WTC11 (cell line): Measurements from ENCODE around the gene CREM. TPM values are rescaled to one million over a fixed set of nuclear protein-coding genes. Genes with fewer than 3 reads are reported as not detected.

ENCODE experiments used
- ATAC-seq: fragments of 200-7000 bp; cut with Tn5 transposase; 2 replicates; pipeline ENCODE4 v1.10.0; 2021; ENCODE audit warnings: mild to moderate bottlenecking, moderate library complexity
- CTCF ChIA-PET: fragments of 300-600 bp; sonication (Branson Sonifier 250); formaldehyde crosslinking; loops from one replicate; lab custom pipeline; 2021; ENCODE audit warnings: antibody characterized with exemption; lab: Charles Lee
- POLR2A ChIA-PET: fragments of 350-600 bp; sonication (Branson Sonifier 250); formaldehyde crosslinking; loops from one replicate; lab custom pipeline; 2021; ENCODE audit warnings: antibody characterized with exemption; lab: Charles Lee
- DNase-seq: peaks from one replicate; pipeline ENCODE4 v3.0.0; 2021; ENCODE audit warnings: low spot score
- H3K27ac Mint-ChIP-seq: 2 replicates; pipeline ENCODE4 v1.8.0; 2021; ENCODE audit warnings: mixed read lengths
- H3K27me3 Mint-ChIP-seq: 2 replicates; pipeline ENCODE4 v1.8.0; 2021; ENCODE audit warnings: low read depth, mild to moderate bottlenecking, moderate library complexity, mixed read lengths
- H3K36me3 Mint-ChIP-seq: 2 replicates; pipeline ENCODE4 v1.8.0; 2021; ENCODE audit warnings: mixed read lengths
- H3K4me1 Mint-ChIP-seq: 2 replicates; pipeline ENCODE4 v1.8.0; 2022; ENCODE audit warnings: mixed read lengths
- H3K4me3 Mint-ChIP-seq: 2 replicates; pipeline ENCODE4 v1.8.0; 2021; ENCODE audit warnings: mild to moderate bottlenecking, moderate library complexity, mixed read lengths
- H3K9me3 Mint-ChIP-seq: 2 replicates; pipeline ENCODE4 v1.8.0; 2021; ENCODE audit warnings: mixed read lengths
- CDX4 ChIP-seq: fragments of 250-450 bp; sonication (Bioruptor Pico); IDR thresholded peaks from 2 replicates; pipeline ENCODE4 v1.9.0; 2021; ENCODE audit warnings: moderate library complexity, mild to moderate bottlenecking, inconsistent platforms, borderline replicate concordance
- E2F5 ChIP-seq: sonication (generic); formaldehyde crosslinking; IDR thresholded peaks from 2 replicates; pipeline ENCODE4 v1.8.1; 2022; ENCODE audit warnings: mild to moderate bottlenecking, moderate library complexity, missing genetic modification reagents
- ETV6 ChIP-seq: sonication (generic); formaldehyde crosslinking; IDR thresholded peaks from 2 replicates; pipeline ENCODE4 v1.8.1; 2022; ENCODE audit warnings: mild to moderate bottlenecking, missing genetic modification reagents
- GRHL2 ChIP-seq: fragments of 250-450 bp; sonication (Bioruptor Pico); IDR thresholded peaks from 2 replicates; pipeline ENCODE4 v1.8.0; 2022; ENCODE audit warnings: mild to moderate bottlenecking, moderate library complexity; ENCODE audit not compliant: insufficient replicate concordance, severe bottlenecking
- JUN ChIP-seq: sonication (generic); formaldehyde crosslinking; IDR thresholded peaks from 2 replicates; pipeline ENCODE4 v1.8.0; 2023; ENCODE audit warnings: mild to moderate bottlenecking, missing genetic modification reagents
- KAT7 ChIP-seq: sonication (generic); formaldehyde crosslinking; IDR thresholded peaks from 2 replicates; pipeline ENCODE4 v1.8.1; 2023; ENCODE audit warnings: missing genetic modification reagents, mild to moderate bottlenecking, borderline replicate concordance
- MAX ChIP-seq: sonication (generic); formaldehyde crosslinking; IDR thresholded peaks from 2 replicates; pipeline ENCODE4 v1.8.0; 2022; ENCODE audit warnings: mild to moderate bottlenecking, missing genetic modification reagents
- MYBL2 ChIP-seq: sonication (generic); formaldehyde crosslinking; IDR thresholded peaks from 2 replicates; pipeline ENCODE4 v1.8.1; 2023; ENCODE audit warnings: mild to moderate bottlenecking, moderate library complexity, missing genetic modification reagents
- NFE2L1 ChIP-seq: sonication (generic); formaldehyde crosslinking; IDR thresholded peaks from 2 replicates; pipeline ENCODE4 v1.8.1; 2023; ENCODE audit warnings: missing genetic modification reagents
- SMAD3 ChIP-seq: sonication (generic); formaldehyde crosslinking; IDR thresholded peaks from 2 replicates; pipeline ENCODE4 v1.8.0; 2022; ENCODE audit warnings: missing genetic modification reagents, mild to moderate bottlenecking, borderline replicate concordance
- SOX15 ChIP-seq: fragments of 250-450 bp; sonication (Bioruptor Pico); IDR thresholded peaks from 2 replicates; pipeline ENCODE4 v1.9.0; 2021; ENCODE audit warnings: mild to moderate bottlenecking
- SP1 ChIP-seq: sonication (generic); formaldehyde crosslinking; conservative IDR thresholded peaks from 2 replicates; pipeline ENCODE4 v1.8.1; 2022; ENCODE audit warnings: missing genetic modification reagents
- STAT6 ChIP-seq: sonication (generic); formaldehyde crosslinking; conservative IDR thresholded peaks from 2 replicates; pipeline ENCODE4 v1.8.1; 2023; ENCODE audit warnings: mild to moderate bottlenecking, low read depth, missing genetic modification reagents, moderate library complexity
- TEAD1 ChIP-seq: sonication (generic); formaldehyde crosslinking; IDR thresholded peaks from 2 replicates; pipeline ENCODE4 v1.8.0; 2022; ENCODE audit warnings: mild to moderate bottlenecking, missing genetic modification reagents
- ZNF263 ChIP-seq: sonication (generic); formaldehyde crosslinking; IDR thresholded peaks from 2 replicates; pipeline ENCODE4 v1.8.1; 2022; ENCODE audit warnings: low read depth, mild to moderate bottlenecking, moderate library complexity, missing genetic modification reagents
- ZNF317 ChIP-seq: sonication (generic); formaldehyde crosslinking; IDR thresholded peaks from 2 replicates; pipeline ENCODE4 v1.8.1; 2023; ENCODE audit warnings: low read depth, mild to moderate bottlenecking, moderate library complexity, missing genetic modification reagents, borderline replicate concordance
- ZNF423 ChIP-seq: fragments of 250-450 bp; sonication (Bioruptor Pico); IDR thresholded peaks from 2 replicates; pipeline ENCODE4 v2.1.2; 2022; ENCODE audit warnings: mild to moderate bottlenecking, moderate library complexity
- ZNF532 ChIP-seq: fragments of 250-450 bp; sonication (Bioruptor Pico); IDR thresholded peaks from 2 replicates; pipeline ENCODE4 v1.9.0; 2021; ENCODE audit warnings: mild to moderate bottlenecking, borderline replicate concordance
- ZNF671 ChIP-seq: fragments of 250-450 bp; sonication (Bioruptor Pico); IDR thresholded peaks from 2 replicates; pipeline ENCODE4 v1.8.0; 2021; ENCODE audit warnings: mild to moderate bottlenecking
- total RNA-seq: library from RNA; stranded (reverse); gene quantifications from 3 replicates; pipeline ENCODE4 v1.2.3, GENCODE V29; 2021
- TF ChIP-seq, protein P1 (sequence below): sonication (generic); formaldehyde crosslinking; IDR thresholded peaks from 2 replicates; pipeline ENCODE4 v1.8.1; 2022; ENCODE audit warnings: low read depth, missing genetic modification reagents, borderline replicate concordance
- TF ChIP-seq, protein P2 (sequence below): sonication (generic); formaldehyde crosslinking; IDR thresholded peaks from 2 replicates; pipeline ENCODE4 v1.8.0; 2023; ENCODE audit warnings: missing genetic modification reagents
- TF ChIP-seq, protein P3 (sequence below): sonication (generic); formaldehyde crosslinking; IDR thresholded peaks from 2 replicates; pipeline ENCODE4 v1.8.1; 2023; ENCODE audit warnings: mild to moderate bottlenecking, missing genetic modification reagents, borderline replicate concordance

CREM gene
- total RNA-seq, 1 experiment from 2014 or later: 23.6 TPM

DNA sequence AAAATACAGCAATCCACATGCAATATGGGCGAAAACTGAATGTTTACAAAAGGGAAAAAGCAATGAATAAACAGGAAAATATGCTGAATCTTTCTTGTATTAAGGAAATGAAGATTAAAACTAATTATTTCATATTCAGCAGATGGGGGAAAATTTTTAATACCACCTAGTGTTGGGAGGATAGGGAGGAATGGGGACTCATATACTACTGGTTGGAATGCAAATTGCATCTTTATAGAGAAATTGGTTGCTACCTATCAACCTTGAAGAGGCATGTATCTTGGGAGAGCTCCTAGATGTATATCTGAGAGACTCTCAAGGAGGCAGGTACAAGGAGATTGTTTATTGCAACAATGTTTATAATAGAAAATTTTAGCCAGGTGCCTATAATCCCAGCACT lies 101.4 kb downstream of the CREM start (continued):
- TF ChIP-seq SMAD3 (no peak), ZNF423 (CRISPR knock-in tag) (no peak)
- TF ChIP-seq, protein P1, sequence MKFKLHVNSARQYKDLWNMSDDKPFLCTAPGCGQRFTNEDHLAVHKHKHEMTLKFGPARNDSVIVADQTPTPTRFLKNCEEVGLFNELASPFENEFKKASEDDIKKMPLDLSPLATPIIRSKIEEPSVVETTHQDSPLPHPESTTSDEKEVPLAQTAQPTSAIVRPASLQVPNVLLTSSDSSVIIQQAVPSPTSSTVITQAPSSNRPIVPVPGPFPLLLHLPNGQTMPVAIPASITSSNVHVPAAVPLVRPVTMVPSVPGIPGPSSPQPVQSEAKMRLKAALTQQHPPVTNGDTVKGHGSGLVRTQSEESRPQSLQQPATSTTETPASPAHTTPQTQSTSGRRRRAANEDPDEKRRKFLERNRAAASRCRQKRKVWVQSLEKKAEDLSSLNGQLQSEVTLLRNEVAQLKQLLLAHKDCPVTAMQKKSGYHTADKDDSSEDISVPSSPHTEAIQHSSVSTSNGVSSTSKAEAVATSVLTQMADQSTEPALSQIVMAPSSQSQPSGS: no peak
- TF ChIP-seq, protein P2, sequence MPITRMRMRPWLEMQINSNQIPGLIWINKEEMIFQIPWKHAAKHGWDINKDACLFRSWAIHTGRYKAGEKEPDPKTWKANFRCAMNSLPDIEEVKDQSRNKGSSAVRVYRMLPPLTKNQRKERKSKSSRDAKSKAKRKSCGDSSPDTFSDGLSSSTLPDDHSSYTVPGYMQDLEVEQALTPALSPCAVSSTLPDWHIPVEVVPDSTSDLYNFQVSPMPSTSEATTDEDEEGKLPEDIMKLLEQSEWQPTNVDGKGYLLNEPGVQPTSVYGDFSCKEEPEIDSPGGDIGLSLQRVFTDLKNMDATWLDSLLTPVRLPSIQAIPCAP: no peak
- TF ChIP-seq, all 79 proteins: peak for 0

DNA sequence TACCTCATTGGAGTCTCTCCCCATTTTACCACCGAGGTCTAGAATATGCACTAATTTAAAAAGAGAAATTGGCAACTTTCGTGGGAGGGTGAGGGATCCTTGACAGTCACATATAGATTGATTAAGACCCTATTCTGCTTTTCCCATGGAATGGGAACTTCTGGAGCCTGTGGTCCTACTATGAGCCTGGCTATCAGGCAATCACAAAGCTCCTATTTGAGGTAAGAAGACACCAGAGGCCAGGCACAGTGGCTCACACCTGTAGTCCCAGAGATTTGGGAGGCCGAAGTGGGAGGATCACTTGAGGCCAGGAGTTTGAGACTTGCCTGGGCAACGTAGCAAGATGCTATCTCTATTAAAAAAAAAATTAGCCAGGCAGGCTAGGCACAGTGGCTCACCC lies 105.0 kb downstream of the CREM start:
- CTCF ChIA-PET: no interaction called here
- no peaks in the 10 kb centered on the region for H3K36me3 Mint-ChIP-seq
- no peak for TF ChIP-seq SOX15 (CRISPR knock-in tag)
- TF ChIP-seq ZNF671 (CRISPR knock-in tag): no peak
- no peak for TF ChIP-seq MAX (CRISPR knock-in tag)
- no peak for TF ChIP-seq ZNF317 (CRISPR knock-in tag)
- no peak for TF ChIP-seq KAT7 (CRISPR knock-in tag)
- TF ChIP-seq, protein P3, sequence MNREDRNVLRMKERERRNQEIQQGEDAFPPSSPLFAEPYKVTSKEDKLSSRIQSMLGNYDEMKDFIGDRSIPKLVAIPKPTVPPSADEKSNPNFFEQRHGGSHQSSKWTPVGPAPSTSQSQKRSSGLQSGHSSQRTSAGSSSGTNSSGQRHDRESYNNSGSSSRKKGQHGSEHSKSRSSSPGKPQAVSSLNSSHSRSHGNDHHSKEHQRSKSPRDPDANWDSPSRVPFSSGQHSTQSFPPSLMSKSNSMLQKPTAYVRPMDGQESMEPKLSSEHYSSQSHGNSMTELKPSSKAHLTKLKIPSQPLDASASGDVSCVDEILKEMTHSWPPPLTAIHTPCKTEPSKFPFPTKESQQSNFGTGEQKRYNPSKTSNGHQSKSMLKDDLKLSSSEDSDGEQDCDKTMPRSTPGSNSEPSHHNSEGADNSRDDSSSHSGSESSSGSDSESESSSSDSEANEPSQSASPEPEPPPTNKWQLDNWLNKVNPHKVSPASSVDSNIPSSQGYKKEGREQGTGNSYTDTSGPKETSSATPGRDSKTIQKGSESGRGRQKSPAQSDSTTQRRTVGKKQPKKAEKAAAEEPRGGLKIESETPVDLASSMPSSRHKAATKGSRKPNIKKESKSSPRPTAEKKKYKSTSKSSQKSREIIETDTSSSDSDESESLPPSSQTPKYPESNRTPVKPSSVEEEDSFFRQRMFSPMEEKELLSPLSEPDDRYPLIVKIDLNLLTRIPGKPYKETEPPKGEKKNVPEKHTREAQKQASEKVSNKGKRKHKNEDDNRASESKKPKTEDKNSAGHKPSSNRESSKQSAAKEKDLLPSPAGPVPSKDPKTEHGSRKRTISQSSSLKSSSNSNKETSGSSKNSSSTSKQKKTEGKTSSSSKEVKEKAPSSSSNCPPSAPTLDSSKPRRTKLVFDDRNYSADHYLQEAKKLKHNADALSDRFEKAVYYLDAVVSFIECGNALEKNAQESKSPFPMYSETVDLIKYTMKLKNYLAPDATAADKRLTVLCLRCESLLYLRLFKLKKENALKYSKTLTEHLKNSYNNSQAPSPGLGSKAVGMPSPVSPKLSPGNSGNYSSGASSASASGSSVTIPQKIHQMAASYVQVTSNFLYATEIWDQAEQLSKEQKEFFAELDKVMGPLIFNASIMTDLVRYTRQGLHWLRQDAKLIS (CRISPR knock-in tag): no peak
- no peak for TF ChIP-seq STAT6
- TF ChIP-seq ZNF532 (CRISPR knock-in tag): no peak
- TF ChIP-seq ETV6: no peak
- TF ChIP-seq SP1 (CRISPR knock-in tag): no peak
- TF ChIP-seq ZNF263 (CRISPR knock-in tag): no peak
- no peak for TF ChIP-seq NFE2L1 (CRISPR knock-in tag)
- no peak for TF ChIP-seq GRHL2 (CRISPR knock-in tag)
- TF ChIP-seq JUN: no peak
- TF ChIP-seq MYBL2: no peak
- TF ChIP-seq TEAD1 (CRISPR knock-in tag): no peak
- TF ChIP-seq E2F5 (CRISPR knock-in tag): no peak
- TF ChIP-seq CDX4 (CRISPR knock-in tag): no peak
- DNase-seq (no peak), ATAC-seq (no peak)
- no peaks in the 10 kb centered on the region for H3K27me3 Mint-ChIP-seq
- no peaks in the 10 kb centered on the region for H3K9me3 Mint-ChIP-seq
- H3K4me3 Mint-ChIP-seq: no peak overlapping the region
- POLR2A ChIA-PET: no interaction called here
- H3K4me1 Mint-ChIP-seq: peaks cover 8% of the 10 kb centered on the region
- H3K27ac Mint-ChIP-seq: no peak overlapping the region
